22Rv1 (cell line): ENCODE results near the gene DENND1C.

Experiments
- ZFX ChIP-seq: fragments of 450-650 bp; IDR thresholded peaks from 2 replicates; pipeline ENCODE4 v1.6.1; 2017; ENCODE audit warnings: antibody characterized with exemption, borderline replicate concordance
- TF ChIP-seq, protein P1 (sequence below): fragments of 450-650 bp; IDR thresholded peaks from 2 replicates; pipeline ENCODE4 v1.5.1; 2017; ENCODE audit warnings: mild to moderate bottlenecking

GRCh38 chr19:6491802-6492592 is 10.4 kb upstream of the DENND1C start:
- TF ChIP-seq, protein P1, sequence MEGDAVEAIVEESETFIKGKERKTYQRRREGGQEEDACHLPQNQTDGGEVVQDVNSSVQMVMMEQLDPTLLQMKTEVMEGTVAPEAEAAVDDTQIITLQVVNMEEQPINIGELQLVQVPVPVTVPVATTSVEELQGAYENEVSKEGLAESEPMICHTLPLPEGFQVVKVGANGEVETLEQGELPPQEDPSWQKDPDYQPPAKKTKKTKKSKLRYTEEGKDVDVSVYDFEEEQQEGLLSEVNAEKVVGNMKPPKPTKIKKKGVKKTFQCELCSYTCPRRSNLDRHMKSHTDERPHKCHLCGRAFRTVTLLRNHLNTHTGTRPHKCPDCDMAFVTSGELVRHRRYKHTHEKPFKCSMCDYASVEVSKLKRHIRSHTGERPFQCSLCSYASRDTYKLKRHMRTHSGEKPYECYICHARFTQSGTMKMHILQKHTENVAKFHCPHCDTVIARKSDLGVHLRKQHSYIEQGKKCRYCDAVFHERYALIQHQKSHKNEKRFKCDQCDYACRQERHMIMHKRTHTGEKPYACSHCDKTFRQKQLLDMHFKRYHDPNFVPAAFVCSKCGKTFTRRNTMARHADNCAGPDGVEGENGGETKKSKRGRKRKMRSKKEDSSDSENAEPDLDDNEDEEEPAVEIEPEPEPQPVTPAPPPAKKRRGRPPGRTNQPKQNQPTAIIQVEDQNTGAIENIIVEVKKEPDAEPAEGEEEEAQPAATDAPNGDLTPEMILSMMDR: no peak
- no peak for TF ChIP-seq ZFX
